IPS DF 4.7 (cell line): ENCODE measurements around the gene CDX1.

Experiments used
- DNase-seq: peaks from one replicate; pipeline ENCODE4 v3.0.0-alpha.2; 2013; ENCODE audit warnings: low spot score; ENCODE audit errors: extremely low read depth

The CDX1 gene

GRCh38 chr5:150131461-150131860 is 35.1 kb upstream of the CDX1 start:
- no peak for DNase-seq

GRCh38 chr5:150131978-150132694 is 34.4 kb upstream of the CDX1 start:
- no peak for DNase-seq

GRCh38 chr5:150132740-150133139 is 33.8 kb upstream of the CDX1 start:
- DNase-seq, result no peak

- no peak for DNase-seq
Observed at GRCh38 chr5:150133581-150134197, 32.9 kb upstream of the CDX1 start.

GRCh38 chr5:150134198-150134588 is 32.4 kb upstream of the CDX1 start:
- no peak for DNase-seq

GRCh38 chr5:150135557-150136304 is 30.8 kb upstream of the CDX1 start:
- DNase-seq, result no peak

GRCh38 chr5:150136305-150137167 is 30.0 kb upstream of the CDX1 start:
- no peak for DNase-seq

- DNase-seq, result no peak
Observed at GRCh38 chr5:150137168-150137957, 29.2 kb upstream of the CDX1 start.

- no peak for DNase-seq
Observed at GRCh38 chr5:150137997-150138396, 28.6 kb upstream of the CDX1 start.

- DNase-seq, result no peak
Observed at GRCh38 chr5:150138551-150139265, 27.9 kb upstream of the CDX1 start.

- DNase-seq, result no peak
Observed at GRCh38 chr5:150139334-150139733, 27.2 kb upstream of the CDX1 start.

GRCh38 chr5:150140830-150141229 is 25.7 kb upstream of the CDX1 start:
- DNase-seq, result no peak

- no peak for DNase-seq
Observed at GRCh38 chr5:150141544-150142184, 24.9 kb upstream of the CDX1 start.

- no peak for DNase-seq
Observed at GRCh38 chr5:150142185-150142958, 24.2 kb upstream of the CDX1 start.

GRCh38 chr5:150142959-150143349 is 23.6 kb upstream of the CDX1 start:
- no peak for DNase-seq

- no peak for DNase-seq
Observed at GRCh38 chr5:150143350-150144245, 23.0 kb upstream of the CDX1 start.

GRCh38 chr5:150144246-150144801 is 22.3 kb upstream of the CDX1 start:
- DNase-seq, result no peak

GRCh38 chr5:150144879-150145278 is 21.7 kb upstream of the CDX1 start:
- no peak for DNase-seq
